ENCODE results near the gene YDJC. TPM values are rescaled to one million over a fixed set of nuclear protein-coding genes. Genes with fewer than 3 reads are reported as not detected.
"Not testable (repeated sequence)": the region's sequence is repeated elsewhere in the genome, so short reads cannot be mapped to it uniquely, and the experiment has no call there.

Gene YDJC
- polyA plus RNA-seq, 4 donors, result 9.7 to 18.8 (median 12.6) TPM

GRCh38 chr22:21587803-21588611, 41.8 kb downstream of the YDJC start:
- no peak for DNase-seq (ENCODE audit: low read depth in 4 of 4, low spot score in 3 of 4)

GRCh38 chr22:21585389-21585788, 44.4 kb downstream of the YDJC start:
- no peak for DNase-seq (ENCODE audit: low read depth in 4 of 4, low spot score in 3 of 4)

GRCh38 chr22:21582801-21583740, 46.8 kb downstream of the YDJC start:
- DNase-seq (ENCODE audit: low read depth in 4 of 4, low spot score in 3 of 4), result no peak

GRCh38 chr22:21581009-21581713, 48.7 kb downstream of the YDJC start:
- DNase-seq (ENCODE audit: low read depth in 4 of 4, low spot score in 3 of 4), result not testable (repeated sequence)

DNA sequence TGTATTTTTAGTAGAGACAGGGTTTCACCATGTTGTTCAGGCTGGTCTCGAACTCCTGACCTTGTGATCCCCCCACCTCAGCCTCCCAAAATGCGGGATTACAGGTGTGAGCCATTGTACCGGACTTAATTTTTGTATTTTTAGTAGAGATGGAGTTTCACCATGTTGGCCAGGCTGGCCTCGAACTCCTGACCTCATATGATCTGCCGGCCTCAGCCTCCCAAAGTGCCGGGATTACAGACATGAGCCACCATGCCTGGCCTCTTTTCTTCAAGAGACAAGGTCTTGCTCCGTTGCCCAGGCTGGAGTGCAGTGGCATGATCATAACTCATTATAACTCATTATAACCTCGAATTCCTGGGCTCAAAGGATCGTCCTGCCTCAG, 49.2 kb downstream of the YDJC start:
- DNase-seq (ENCODE audit: low read depth in 4 of 4, low spot score in 3 of 4), result not testable (repeated sequence)

GRCh38 chr22:21579474-21579851, 50.4 kb downstream of the YDJC start:
- DNase-seq (ENCODE audit: low read depth in 4 of 4, low spot score in 3 of 4), result no peak

Other genes starting within 250 kb of the YDJC start
- gene RIMBP3B, start 246.3 kb downstream of the YDJC start, polyA plus RNA-seq (ENCODE audit: insufficient read length in 4 of 4), result not detected
- gene HIC2, start 212.7 kb downstream of the YDJC start, polyA plus RNA-seq (ENCODE audit: insufficient read length in 4 of 4), result 10 to 100 TPM in 1 of 4 donors, 1 to 10 TPM in 3; 8.9 to 11.7 (median 9.4) TPM
- 1 to 10 TPM in 3 of 4 donors, under 1 TPM in 1; 0.79 to 1.9 (median 1.5) TPM for gene TMEM191C, start 162.6 kb downstream of the YDJC start, polyA plus RNA-seq (ENCODE audit: insufficient read length in 4 of 4)
- gene RIMBP3C, start 78.6 kb downstream of the YDJC start, polyA plus RNA-seq (ENCODE audit: insufficient read length in 4 of 4), result under 1 TPM; 0.25 to 0.50 (median 0.41) TPM
- gene UBE2L3, start 62.3 kb downstream of the YDJC start, polyA plus RNA-seq (ENCODE audit: insufficient read length in 4 of 4), result 10 to 100 TPM; 56.0 to 69.1 (median 63.3) TPM
- under 1 TPM; 0.18 to 0.91 (median 0.42) TPM for gene CCDC116, start 2.7 kb upstream of the YDJC start, polyA plus RNA-seq (ENCODE audit: insufficient read length in 4 of 4)
- gene SDF2L1, start 12.3 kb upstream of the YDJC start, polyA plus RNA-seq (ENCODE audit: insufficient read length in 4 of 4), result 10 to 100 TPM; 13.2 to 27.8 (median 17.1) TPM
- 10 to 100 TPM; 37.7 to 41.5 (median 39.6) TPM for gene PPIL2, start 36.0 kb upstream of the YDJC start, polyA plus RNA-seq (ENCODE audit: insufficient read length in 4 of 4)
- 10 to 100 TPM; 13.1 to 15.4 (median 14.6) TPM for gene YPEL1, start 105.8 kb upstream of the YDJC start, polyA plus RNA-seq (ENCODE audit: insufficient read length in 4 of 4)
- gene MAPK1, start 237.6 kb upstream of the YDJC start, polyA plus RNA-seq (ENCODE audit: insufficient read length in 4 of 4), result 100 to 1,000 TPM; 132 to 150 (median 142) TPM